ENCODE data around the gene MAP7D1.

- TF ChIP-seq POLR2A (IDR thresholded peaks at IDR 0.05): no peak
- no peak for TF ChIP-seq CTCF (IDR thresholded peaks at IDR 0.05)
- no peak for TF ChIP-seq EP300 (IDR thresholded peaks at IDR 0.05; ENCODE audit: low read depth)
Observed at GRCh38 chr1:36107394-36107793, 48.6 kb upstream of the MAP7D1 start.

Measured in transverse colon (tissue), 3 donors.